Chondrocyte (in vitro differentiated cells): Measurements from ENCODE around the gene KLHL18. TPM values are rescaled to one million over a fixed set of nuclear protein-coding genes. Genes with fewer than 3 reads are reported as not detected.

Source experiments
- DNase-seq: peaks from one replicate; pipeline ENCODE4 v3.0.0; 2021; ENCODE audit warnings: mixed read lengths, low spot score
- H3K27ac Mint-ChIP-seq: one replicate; pipeline ENCODE4 v1.8.0; 2021; ENCODE audit warnings: mild to moderate bottlenecking, moderate library complexity, mixed read lengths; ENCODE audit not compliant: unreplicated experiment
- H3K27me3 Mint-ChIP-seq: 2 replicates; pipeline ENCODE4 v1.8.0; 2021; ENCODE audit warnings: low read depth, mixed read lengths
- H3K36me3 Mint-ChIP-seq: 2 replicates; pipeline ENCODE4 v1.8.0; 2021; ENCODE audit warnings: low read depth, mixed read lengths
- H3K4me1 Mint-ChIP-seq: 2 replicates; pipeline ENCODE4 v1.8.0; 2021; ENCODE audit warnings: low read depth, mild to moderate bottlenecking, mixed read lengths
- H3K4me3 Mint-ChIP-seq: one replicate; pipeline ENCODE4 v1.8.0; 2021; ENCODE audit warnings: mild to moderate bottlenecking, moderate library complexity, mixed read lengths; ENCODE audit not compliant: unreplicated experiment
- H3K9me3 Mint-ChIP-seq: 2 replicates; pipeline ENCODE4 v1.8.0; 2021; ENCODE audit warnings: low read depth, mixed read lengths
- CTCF ChIP-seq: fragments of 200-600 bp; sonication (generic); IDR thresholded peaks from 2 replicates; pipeline ENCODE4 v1.5.0; 2021; ENCODE audit warnings: antibody characterized with exemption, mild to moderate bottlenecking, moderate library complexity
- total RNA-seq: library from RNA; stranded (reverse); gene quantifications from 3 replicates; pipeline ENCODE4 v1.2.1, GENCODE V29; 2021

The KLHL18 gene
- total RNA-seq, 1 donor from 2014 or later, result 31.9 TPM

GRCh38 chr3:47340866-47341265 lies 58.1 kb downstream of the KLHL18 start:
- DNase-seq, result no peak
- no peaks in the 10 kb centered on the region for H3K27me3 Mint-ChIP-seq
- no peaks in the 10 kb centered on the region for H3K9me3 Mint-ChIP-seq
- no peak overlapping the region for H3K27ac Mint-ChIP-seq
- H3K36me3 Mint-ChIP-seq, result peaks cover 43% of the 10 kb centered on the region
- TF ChIP-seq CTCF, result no peak
- no peak overlapping the region for H3K4me3 Mint-ChIP-seq
- H3K4me1 Mint-ChIP-seq, result no peaks in the 10 kb centered on the region

- TF ChIP-seq CTCF, result no peak
- Mint-ChIP-seq H3K27me3 (no peaks in the 10 kb centered on the region), H3K36me3 (peaks cover 33% of the 10 kb centered on the region), H3K9me3 (no peaks in the 10 kb centered on the region), H3K4me3 (no peak overlapping the region), H3K27ac (no peak overlapping the region), H3K4me1 (no peaks in the 10 kb centered on the region)
- DNase-seq, result no peak
These were observed 59.4 kb downstream of the KLHL18 start for GRCh38 chr3:47342151-47342550.

- no peak for DNase-seq
- Mint-ChIP-seq H3K4me1 (no peaks in the 10 kb centered on the region), H3K9me3 (no peaks in the 10 kb centered on the region), H3K4me3 (no peak overlapping the region), H3K27ac (no peak overlapping the region), H3K36me3 (peaks cover 27% of the 10 kb centered on the region), H3K27me3 (no peaks in the 10 kb centered on the region)
- no peak for TF ChIP-seq CTCF
These were observed 60.1 kb downstream of the KLHL18 start for GRCh38 chr3:47342812-47343211.

GRCh38 chr3:47343471-47343971 lies 60.8 kb downstream of the KLHL18 start:
- Mint-ChIP-seq H3K27me3 (no peaks in the 10 kb centered on the region), H3K9me3 (no peaks in the 10 kb centered on the region), H3K27ac (no peak overlapping the region), H3K4me3 (no peak overlapping the region), H3K4me1 (no peaks in the 10 kb centered on the region), H3K36me3 (peaks cover 22% of the 10 kb centered on the region)
- DNase-seq, result no peak
- TF ChIP-seq CTCF, result no peak

- Mint-ChIP-seq H3K4me3 (no peak overlapping the region), H3K36me3 (peaks cover 21% of the 10 kb centered on the region), H3K4me1 (no peaks in the 10 kb centered on the region), H3K27ac (no peak overlapping the region), H3K27me3 (no peaks in the 10 kb centered on the region), H3K9me3 (no peaks in the 10 kb centered on the region)
- DNase-seq, result no peak
- no peak for TF ChIP-seq CTCF
These were observed 62.2 kb downstream of the KLHL18 start for GRCh38 chr3:47344971-47345370.
